Measurements from ENCODE around the gene CRADD. TPM values are rescaled to one million over a fixed set of nuclear protein-coding genes. Genes with fewer than 3 reads are reported as not detected.

CRADD gene
- total RNA-seq, 1 donor from 2014 or later: 18.8 TPM

- no peak overlapping the region for H3K27ac Mint-ChIP-seq (ENCODE audit: unreplicated experiment)
- TF ChIP-seq CTCF (IDR thresholded peaks at IDR 0.05; ENCODE audit: partially characterized antibody, unreplicated experiment): no peak
- peaks cover 18% of the 10 kb centered on the region for H3K36me3 Mint-ChIP-seq (ENCODE audit: unreplicated experiment)
- DNase-seq: no peak
- no peaks in the 10 kb centered on the region for H3K4me1 Mint-ChIP-seq (ENCODE audit: low read depth, unreplicated experiment)
- H3K27me3 Mint-ChIP-seq (ENCODE audit: unreplicated experiment): peaks cover 3% of the 10 kb centered on the region
- H3K9me3 Mint-ChIP-seq (ENCODE audit: unreplicated experiment): peaks cover 2% of the 10 kb centered on the region
- no peak overlapping the region for H3K4me3 Mint-ChIP-seq (ENCODE audit: unreplicated experiment)
These were observed 261.8 kb downstream of the CRADD start for GRCh38 chr12:93938931-93939330.

GRCh38 chr12:93939641-93940325 lies 262.6 kb downstream of the CRADD start:
- Mint-ChIP-seq H3K9me3 (ENCODE audit: unreplicated experiment) (peaks cover 2% of the 10 kb centered on the region), H3K27ac (ENCODE audit: unreplicated experiment) (no peak overlapping the region), H3K27me3 (ENCODE audit: unreplicated experiment) (peaks cover 3% of the 10 kb centered on the region), H3K4me3 (ENCODE audit: unreplicated experiment) (no peak overlapping the region), H3K36me3 (ENCODE audit: unreplicated experiment) (peaks cover 17% of the 10 kb centered on the region), H3K4me1 (ENCODE audit: low read depth, unreplicated experiment) (no peaks in the 10 kb centered on the region)
- DNase-seq: no peak
- TF ChIP-seq CTCF (IDR thresholded peaks at IDR 0.05; ENCODE audit: partially characterized antibody, unreplicated experiment): no peak

- H3K9me3 Mint-ChIP-seq (ENCODE audit: unreplicated experiment): peaks cover 2% of the 10 kb centered on the region
- H3K4me3 Mint-ChIP-seq (ENCODE audit: unreplicated experiment): no peak overlapping the region
- no peaks in the 10 kb centered on the region for H3K4me1 Mint-ChIP-seq (ENCODE audit: low read depth, unreplicated experiment)
- no peak for TF ChIP-seq CTCF (IDR thresholded peaks at IDR 0.05; ENCODE audit: partially characterized antibody, unreplicated experiment)
- no peak overlapping the region for H3K27ac Mint-ChIP-seq (ENCODE audit: unreplicated experiment)
- H3K27me3 Mint-ChIP-seq (ENCODE audit: unreplicated experiment): peaks cover 3% of the 10 kb centered on the region
- DNase-seq: no peak
- peaks cover 5% of the 10 kb centered on the region for H3K36me3 Mint-ChIP-seq (ENCODE audit: unreplicated experiment)
These were observed 266.6 kb downstream of the CRADD start for GRCh38 chr12:93943780-93944179.

- H3K4me1 Mint-ChIP-seq (ENCODE audit: low read depth, unreplicated experiment): no peaks in the 10 kb centered on the region
- peaks cover 5% of the 10 kb centered on the region for H3K36me3 Mint-ChIP-seq (ENCODE audit: unreplicated experiment)
- peaks cover 2% of the 10 kb centered on the region for H3K9me3 Mint-ChIP-seq (ENCODE audit: unreplicated experiment)
- no peak for DNase-seq
- TF ChIP-seq CTCF (IDR thresholded peaks at IDR 0.05; ENCODE audit: partially characterized antibody, unreplicated experiment): no peak
- no peak overlapping the region for H3K27ac Mint-ChIP-seq (ENCODE audit: unreplicated experiment)
- peaks cover 3% of the 10 kb centered on the region for H3K27me3 Mint-ChIP-seq (ENCODE audit: unreplicated experiment)
- H3K4me3 Mint-ChIP-seq (ENCODE audit: unreplicated experiment): no peak overlapping the region
These were observed 267.0 kb downstream of the CRADD start for GRCh38 chr12:93944201-93944600.

Other genes with a start within 250 kb of the CRADD start
- 115 TPM for gene UBE2N, start 235.4 kb upstream of the CRADD start, total RNA-seq (ENCODE audit: unreplicated experiment)
- 82.7 TPM for gene MRPL42, start 209.9 kb upstream of the CRADD start, total RNA-seq (ENCODE audit: unreplicated experiment)
- gene SOCS2, start 104.7 kb upstream of the CRADD start, total RNA-seq (ENCODE audit: unreplicated experiment): 36.6 TPM